ENCODE measurements around the gene ZNF444.

GRCh38 chr19:56113074-56113632, 27.9 kb upstream of the ZNF444 start:
- TF ChIP-seq CTCF (conservative IDR thresholded peaks at IDR 0.05 in 1 of 2, IDR thresholded peaks at IDR 0.05 in 1 of 2; ENCODE audit: low read depth in 1 of 2, low read length in 2 of 2) (no peak), EZH2 (IDR thresholded peaks at IDR 0.05; ENCODE audit: low read length, missing control alignments) (no peak)
